Measurements from ENCODE around the gene FOXJ1.

The FOXJ1 gene

DNA sequence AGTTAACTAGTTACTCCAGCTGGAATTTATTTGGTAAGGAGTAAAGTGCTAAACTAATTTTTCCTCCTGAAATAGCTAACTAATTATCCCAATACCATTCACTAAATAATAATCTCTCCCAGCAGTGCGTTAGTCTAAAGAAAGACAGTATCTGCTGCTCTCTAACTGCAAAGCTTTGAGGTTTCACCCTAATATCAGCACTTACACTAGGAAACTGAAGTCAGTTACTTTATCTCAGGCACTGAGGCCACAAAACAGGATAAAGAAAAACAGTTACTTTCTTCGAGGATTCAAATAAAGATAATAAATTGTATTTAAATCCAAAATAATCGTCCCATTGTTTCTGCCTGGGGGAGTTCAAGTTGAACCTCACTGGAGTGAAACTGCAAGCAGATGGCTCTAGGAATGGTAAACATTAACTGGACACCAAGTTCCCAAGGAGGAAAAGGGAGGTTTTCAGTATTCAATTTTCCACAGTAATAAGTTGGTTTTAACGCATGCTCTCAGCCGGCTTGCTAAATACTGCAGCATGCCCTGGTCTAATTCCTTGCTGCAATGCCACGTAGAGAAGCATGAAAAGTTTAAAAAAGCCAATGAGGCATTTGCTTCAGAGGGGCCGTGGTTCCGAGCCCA is 20.0 kb upstream of the FOXJ1 start:
- no peak overlapping the region for H3K4me3 ChIP-seq (ENCODE audit: low read depth, low read length)
- H3K4me1 ChIP-seq (ENCODE audit: control insufficient read depth, insufficient read depth, low read length, unreplicated experiment): no peaks in the 10 kb centered on the region
- no peaks in the 10 kb centered on the region for H3K27me3 ChIP-seq (ENCODE audit: insufficient read depth, low read length)
- H3K27ac ChIP-seq (ENCODE audit: low read depth, low read length): no peak overlapping the region
- no peaks in the 10 kb centered on the region for H3K79me2 ChIP-seq (ENCODE audit: control insufficient read depth, insufficient read depth, low read length, unreplicated experiment)
- H3K36me3 ChIP-seq (ENCODE audit: insufficient read depth, low read length): no peaks in the 10 kb centered on the region
- no peak overlapping the region for H2AFZ ChIP-seq (ENCODE audit: low read length, unreplicated experiment)

DNA sequence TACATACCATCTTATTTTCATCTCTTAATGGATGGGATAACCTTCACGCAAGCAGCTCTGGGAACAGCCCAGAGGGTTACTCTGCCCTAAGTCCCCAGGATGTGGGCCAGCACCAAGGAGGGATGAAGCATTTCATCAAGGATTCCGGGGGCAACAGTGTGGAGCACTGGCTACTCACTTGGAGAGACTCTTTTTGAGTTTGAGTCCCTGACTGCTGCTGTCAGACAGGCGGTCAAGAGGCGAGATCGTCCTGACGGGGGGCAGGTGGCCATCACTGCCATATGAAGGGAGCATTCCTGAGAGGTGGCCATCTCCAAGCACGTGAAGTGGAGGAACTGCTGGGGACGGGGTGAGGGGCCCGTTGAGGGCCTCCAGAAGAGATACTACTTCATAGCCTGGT is 18.1 kb upstream of the FOXJ1 start:
- H3K27me3 ChIP-seq (ENCODE audit: insufficient read depth, low read length): no peaks in the 10 kb centered on the region; the same call in 1 of the 2 replicates
- H3K4me1 ChIP-seq (ENCODE audit: control insufficient read depth, insufficient read depth, low read length, unreplicated experiment): no peaks in the 10 kb centered on the region
- no peaks in the 10 kb centered on the region for H3K79me2 ChIP-seq (ENCODE audit: control insufficient read depth, insufficient read depth, low read length, unreplicated experiment)
- H3K27ac ChIP-seq (ENCODE audit: low read depth, low read length): no peak overlapping the region
- no peak overlapping the region for H2AFZ ChIP-seq (ENCODE audit: low read length, unreplicated experiment)
- H3K4me3 ChIP-seq (ENCODE audit: low read depth, low read length): no peak overlapping the region
- no peaks in the 10 kb centered on the region for H3K36me3 ChIP-seq (ENCODE audit: insufficient read depth, low read length)

GRCh38 chr17:76157759-76158158 is 16.7 kb upstream of the FOXJ1 start:
- Histone ChIP-seq H2AFZ (ENCODE audit: low read length, unreplicated experiment) (no peak overlapping the region), H3K36me3 (ENCODE audit: insufficient read depth, low read length) (no peaks in the 10 kb centered on the region), H3K27me3 (ENCODE audit: insufficient read depth, low read length) (no peaks in the 10 kb centered on the region; the same call in 1 of the 2 replicates), H3K4me1 (ENCODE audit: control insufficient read depth, insufficient read depth, low read length, unreplicated experiment) (no peaks in the 10 kb centered on the region), H3K4me3 (ENCODE audit: low read depth, low read length) (no peak overlapping the region), H3K79me2 (ENCODE audit: control insufficient read depth, insufficient read depth, low read length, unreplicated experiment) (no peaks in the 10 kb centered on the region), H3K27ac (ENCODE audit: low read depth, low read length) (no peak overlapping the region)

- Histone ChIP-seq H3K27ac (ENCODE audit: low read depth, low read length) (no peak overlapping the region), H3K27me3 (ENCODE audit: insufficient read depth, low read length) (no peaks in the 10 kb centered on the region; the same call in 1 of the 2 replicates), H3K36me3 (ENCODE audit: insufficient read depth, low read length) (no peaks in the 10 kb centered on the region), H3K4me1 (ENCODE audit: control insufficient read depth, insufficient read depth, low read length, unreplicated experiment) (no peaks in the 10 kb centered on the region), H3K79me2 (ENCODE audit: control insufficient read depth, insufficient read depth, low read length, unreplicated experiment) (no peaks in the 10 kb centered on the region), H3K4me3 (ENCODE audit: low read depth, low read length) (no peak overlapping the region), H2AFZ (ENCODE audit: low read length, unreplicated experiment) (no peak overlapping the region)
Observed at GRCh38 chr17:76156662-76156991, 15.6 kb upstream of the FOXJ1 start.

DNA sequence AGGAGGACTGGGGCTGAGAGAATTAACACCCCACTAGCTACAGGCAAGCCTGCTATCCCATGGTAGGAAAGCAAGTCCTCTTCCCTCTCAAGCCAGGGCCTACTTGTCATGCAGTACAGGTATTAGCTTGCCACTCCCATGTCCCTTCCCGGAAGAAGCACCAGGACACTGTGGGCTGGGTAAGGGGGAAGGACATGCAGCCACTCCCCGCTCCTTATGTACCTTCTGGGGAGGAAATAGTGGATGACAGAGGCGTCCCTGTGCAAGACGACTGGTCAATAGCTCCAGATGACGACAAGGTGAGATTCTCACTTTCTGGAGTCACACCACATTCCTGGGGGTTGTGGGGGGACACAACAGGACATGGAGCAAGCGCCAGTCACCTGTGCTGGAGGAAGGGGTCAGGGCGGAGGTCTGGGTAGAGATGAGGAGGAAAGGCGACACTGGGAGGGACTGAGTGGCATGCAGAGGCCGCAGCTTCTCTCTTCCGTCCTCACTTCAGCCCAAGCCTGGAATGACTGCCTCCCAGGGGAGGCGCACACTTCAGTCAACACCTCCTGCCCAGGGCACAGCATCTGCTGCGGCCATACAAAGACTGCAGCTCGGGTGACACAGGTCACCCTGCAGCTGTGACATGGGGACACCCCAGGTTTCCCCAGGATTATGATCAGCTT is 15.1 kb upstream of the FOXJ1 start:
- Histone ChIP-seq H3K79me2 (ENCODE audit: control insufficient read depth, insufficient read depth, low read length, unreplicated experiment) (no peaks in the 10 kb centered on the region), H2AFZ (ENCODE audit: low read length, unreplicated experiment) (no peak overlapping the region), H3K4me3 (ENCODE audit: low read depth, low read length) (no peak overlapping the region), H3K4me1 (ENCODE audit: control insufficient read depth, insufficient read depth, low read length, unreplicated experiment) (no peaks in the 10 kb centered on the region), H3K27me3 (ENCODE audit: insufficient read depth, low read length) (no peaks in the 10 kb centered on the region; the same call in 1 of the 2 replicates), H3K27ac (ENCODE audit: low read depth, low read length) (no peak overlapping the region), H3K36me3 (ENCODE audit: insufficient read depth, low read length) (no peaks in the 10 kb centered on the region)

DNA sequence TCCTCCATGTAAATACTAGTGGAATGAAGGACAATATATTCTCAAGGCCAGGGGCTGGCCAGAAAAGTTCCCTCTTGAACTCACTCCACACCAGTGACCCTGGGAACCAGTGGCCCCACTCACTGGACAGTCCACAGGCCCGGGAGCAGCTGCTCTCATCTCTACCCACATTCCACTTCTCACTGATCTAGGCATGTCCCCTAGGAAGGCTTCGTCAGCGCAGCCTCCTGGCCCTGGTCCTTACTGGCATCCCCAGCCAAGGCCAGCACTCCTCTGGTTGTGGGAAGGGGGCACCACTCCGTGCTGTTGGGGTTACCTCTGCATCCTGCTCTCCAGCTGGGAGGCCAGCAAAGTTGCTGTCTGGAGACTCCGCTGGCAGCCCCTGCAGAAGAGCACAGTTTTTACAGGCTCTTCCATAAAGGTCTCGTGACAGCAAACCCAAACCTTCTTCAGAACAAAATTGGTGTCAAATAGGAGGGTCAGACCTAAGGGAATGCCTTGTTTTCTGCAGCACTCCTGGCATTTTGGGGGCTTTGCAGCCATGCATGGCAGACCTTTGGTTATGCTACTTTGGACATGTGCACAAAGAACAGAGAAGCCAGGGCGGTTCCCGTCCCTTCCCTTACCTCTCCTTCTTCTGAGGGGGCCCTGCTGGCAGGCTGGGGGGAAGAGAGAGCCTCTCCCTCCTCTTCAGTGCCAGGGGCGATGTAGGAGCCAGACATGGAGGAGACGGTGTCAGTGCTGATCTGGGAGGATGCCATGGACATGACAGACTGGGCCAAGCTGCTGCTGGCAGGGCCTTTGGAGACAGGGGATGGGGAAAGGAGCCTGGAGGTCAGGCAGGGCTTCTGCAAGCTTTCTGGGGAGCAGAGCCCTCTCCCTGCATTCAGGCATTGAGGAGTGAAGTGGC is 14.1 kb upstream of the FOXJ1 start:
- H3K4me1 ChIP-seq (ENCODE audit: control insufficient read depth, insufficient read depth, low read length, unreplicated experiment): no peaks in the 10 kb centered on the region
- H3K79me2 ChIP-seq (ENCODE audit: control insufficient read depth, insufficient read depth, low read length, unreplicated experiment): no peaks in the 10 kb centered on the region
- no peak overlapping the region for H2AFZ ChIP-seq (ENCODE audit: low read length, unreplicated experiment)
- H3K27ac ChIP-seq (ENCODE audit: low read depth, low read length): no peak overlapping the region
- no peaks in the 10 kb centered on the region for H3K36me3 ChIP-seq (ENCODE audit: insufficient read depth, low read length)
- no peak overlapping the region for H3K4me3 ChIP-seq (ENCODE audit: low read depth, low read length)
- H3K27me3 ChIP-seq (ENCODE audit: insufficient read depth, low read length): no peaks in the 10 kb centered on the region; the same call in 1 of the 2 replicates

- H3K79me2 ChIP-seq (ENCODE audit: control insufficient read depth, insufficient read depth, low read length, unreplicated experiment): no peaks in the 10 kb centered on the region
- H3K4me3 ChIP-seq (ENCODE audit: low read depth, low read length): no peak overlapping the region
- H3K4me1 ChIP-seq (ENCODE audit: control insufficient read depth, insufficient read depth, low read length, unreplicated experiment): no peaks in the 10 kb centered on the region
- no peaks in the 10 kb centered on the region; the same call in 1 of the 2 replicates for H3K27me3 ChIP-seq (ENCODE audit: insufficient read depth, low read length)
- no peak overlapping the region for H3K27ac ChIP-seq (ENCODE audit: low read depth, low read length)
- no peaks in the 10 kb centered on the region for H3K36me3 ChIP-seq (ENCODE audit: insufficient read depth, low read length)
- H2AFZ ChIP-seq (ENCODE audit: low read length, unreplicated experiment): no peak overlapping the region
Observed at GRCh38 chr17:76154292-76154691, 13.2 kb upstream of the FOXJ1 start.

DNA sequence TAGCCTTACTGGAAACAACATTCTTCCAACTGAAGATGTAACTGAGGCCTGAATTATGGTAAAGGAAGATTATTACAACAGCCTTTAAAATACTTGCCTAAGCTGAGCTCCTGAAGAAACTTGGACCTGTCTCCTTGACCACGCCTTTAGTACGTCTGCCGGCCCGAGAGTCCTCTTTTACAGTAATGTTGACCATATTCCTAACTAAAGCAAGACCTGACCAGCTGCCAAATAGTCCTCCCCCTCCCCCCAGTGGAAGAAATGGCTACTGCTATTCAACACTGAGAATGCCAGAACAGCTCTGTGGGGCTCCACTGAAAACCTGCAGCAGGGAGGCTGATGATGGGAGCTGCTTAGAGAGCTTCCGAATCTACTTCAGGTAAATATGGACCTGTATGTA is 12.6 kb upstream of the FOXJ1 start:
- no peaks in the 10 kb centered on the region for H3K4me1 ChIP-seq (ENCODE audit: control insufficient read depth, insufficient read depth, low read length, unreplicated experiment)
- H2AFZ ChIP-seq (ENCODE audit: low read length, unreplicated experiment): no peak overlapping the region
- H3K27me3 ChIP-seq (ENCODE audit: insufficient read depth, low read length): no peaks in the 10 kb centered on the region; the same call in 1 of the 2 replicates
- H3K4me3 ChIP-seq (ENCODE audit: low read depth, low read length): no peak overlapping the region
- H3K27ac ChIP-seq (ENCODE audit: low read depth, low read length): no peak overlapping the region
- H3K79me2 ChIP-seq (ENCODE audit: control insufficient read depth, insufficient read depth, low read length, unreplicated experiment): no peaks in the 10 kb centered on the region
- H3K36me3 ChIP-seq (ENCODE audit: insufficient read depth, low read length): no peaks in the 10 kb centered on the region

DNA sequence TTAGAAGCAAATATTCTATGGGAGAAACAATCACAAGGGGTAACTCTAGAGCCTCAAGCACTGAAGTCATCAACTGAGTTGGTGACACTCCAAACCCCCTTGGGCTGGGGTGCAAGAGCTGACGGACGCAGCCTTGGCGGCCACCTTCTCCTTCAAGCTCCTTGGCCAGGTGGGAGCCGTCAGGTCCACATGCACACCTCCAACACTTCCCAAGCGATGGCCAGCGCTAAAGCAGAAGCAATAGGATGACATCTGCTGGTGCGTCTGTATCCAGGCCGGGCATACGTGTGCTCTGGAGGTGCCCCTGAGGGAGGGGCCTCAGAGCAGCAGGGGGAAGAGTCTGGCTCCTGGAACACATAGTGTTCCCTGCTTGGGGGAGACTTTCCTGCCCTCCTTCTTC is 12.2 kb upstream of the FOXJ1 start:
- Histone ChIP-seq H3K4me3 (ENCODE audit: low read depth, low read length) (no peak overlapping the region), H3K79me2 (ENCODE audit: control insufficient read depth, insufficient read depth, low read length, unreplicated experiment) (no peaks in the 10 kb centered on the region), H3K27ac (ENCODE audit: low read depth, low read length) (no peak overlapping the region), H3K27me3 (ENCODE audit: insufficient read depth, low read length) (no peaks in the 10 kb centered on the region; the same call in 1 of the 2 replicates), H2AFZ (ENCODE audit: low read length, unreplicated experiment) (no peak overlapping the region), H3K4me1 (ENCODE audit: control insufficient read depth, insufficient read depth, low read length, unreplicated experiment) (no peaks in the 10 kb centered on the region), H3K36me3 (ENCODE audit: insufficient read depth, low read length) (no peaks in the 10 kb centered on the region)

- no peaks in the 10 kb centered on the region for H3K4me1 ChIP-seq (ENCODE audit: control insufficient read depth, insufficient read depth, low read length, unreplicated experiment)
- no peak overlapping the region for H3K4me3 ChIP-seq (ENCODE audit: low read depth, low read length)
- no peak overlapping the region for H3K27ac ChIP-seq (ENCODE audit: low read depth, low read length)
- no peaks in the 10 kb centered on the region for H3K79me2 ChIP-seq (ENCODE audit: control insufficient read depth, insufficient read depth, low read length, unreplicated experiment)
- no peak overlapping the region for H2AFZ ChIP-seq (ENCODE audit: low read length, unreplicated experiment)
- no peaks in the 10 kb centered on the region for H3K36me3 ChIP-seq (ENCODE audit: insufficient read depth, low read length)
- no peaks in the 10 kb centered on the region; the same call in 1 of the 2 replicates for H3K27me3 ChIP-seq (ENCODE audit: insufficient read depth, low read length)
Observed at GRCh38 chr17:76152591-76152990, 11.5 kb upstream of the FOXJ1 start.
